ENCODE results near the gene SH3RF3. TPM values are rescaled to one million over a fixed set of nuclear protein-coding genes. Genes with fewer than 3 reads are reported as not detected.

SH3RF3 gene
- total RNA-seq, 1 experiment from 2014 or later, result not detected

GRCh38 chr2:109482361-109482861 is 353.4 kb downstream of the SH3RF3 start:
- no peaks in the 10 kb centered on the region for H3K27me3 ChIP-seq (ENCODE audit: insufficient read depth, low read length)
- ChIA-PET RAD21 (ENCODE audit: low non-redundant PET in 1 of 2, low total read pairs in 2 of 2, uncharacterized antibody in 2 of 2, unreplicated experiment in 2 of 2) (no interaction called here), CTCF (no interaction called here), POLR2A (no interaction called here)
- H3K79me2 ChIP-seq (ENCODE audit: insufficient read depth, low read length), result no peaks in the 10 kb centered on the region
- H3K4me2 ChIP-seq (ENCODE audit: low read length), result no peak overlapping the region
- H3K36me3 ChIP-seq (ENCODE audit: control insufficient read depth in 1 of 2, insufficient read depth in 2 of 2, low read length in 2 of 2), result no peaks in the 10 kb centered on the region
- DNase-seq (ENCODE audit: low read depth, low spot score) (no peak), ATAC-seq (no peak)
- no peaks in the 10 kb centered on the region for H3K9me2 ChIP-seq (ENCODE audit: insufficient read depth)
- H3K9me3 ChIP-seq (ENCODE audit: control insufficient read depth in 1 of 2, insufficient read depth in 1 of 2, low read depth in 1 of 2, low read length in 2 of 2), result no peaks in the 10 kb centered on the region
- no peaks in the 10 kb centered on the region for H3K4me1 ChIP-seq (ENCODE audit: control insufficient read depth in 1 of 2, insufficient read depth in 2 of 2, low read length in 2 of 2)
- no TSS peak for BruUV-seq (replicated peaks)
- intact Hi-C loops (cut with micrococcal nuclease), result no loop called here
- H3K9ac ChIP-seq (ENCODE audit: low read length), result no peak overlapping the region
- no peak overlapping the region for H2AFZ ChIP-seq (ENCODE audit: low read depth, low read length, poor library complexity, severe bottlenecking)
- H3K27ac ChIP-seq (ENCODE audit: low read depth, low read length), result no peak overlapping the region
- no peak overlapping the region for H3K4me3 ChIP-seq (replicated peaks in 1 of 2; ENCODE audit: low read depth in 1 of 2, low read length in 2 of 2)
- no peaks in the 10 kb centered on the region for H4K20me1 ChIP-seq (ENCODE audit: insufficient read depth)
- TF ChIP-seq ELF1 (IDR thresholded peaks at IDR 0.05; ENCODE audit: borderline replicate concordance, low read depth) (no peak), CBX3 (IDR thresholded peaks at IDR 0.05; ENCODE audit: low read depth) (no peak), POLR2AphosphoS5 (IDR thresholded peaks at IDR 0.05; ENCODE audit: low read depth, low read length) (no peak)

GRCh38 chr2:109486711-109487535 is 357.9 kb downstream of the SH3RF3 start:
- Histone ChIP-seq H4K20me1 (ENCODE audit: insufficient read depth) (no peaks in the 10 kb centered on the region), H3K4me1 (ENCODE audit: control insufficient read depth in 1 of 2, insufficient read depth in 2 of 2, low read length in 2 of 2) (no peaks in the 10 kb centered on the region), H3K9me2 (ENCODE audit: insufficient read depth) (no peaks in the 10 kb centered on the region), H3K4me2 (ENCODE audit: low read length) (no peak overlapping the region), H2AFZ (ENCODE audit: low read depth, low read length, poor library complexity, severe bottlenecking) (no peak overlapping the region), H3K9ac (ENCODE audit: low read length) (no peak overlapping the region), H3K27ac (ENCODE audit: low read depth, low read length) (no peak overlapping the region), H3K4me3 (replicated peaks in 1 of 2; ENCODE audit: low read depth in 1 of 2, low read length in 2 of 2) (no peak overlapping the region), H3K36me3 (ENCODE audit: control insufficient read depth in 1 of 2, insufficient read depth in 2 of 2, low read length in 2 of 2) (no peaks in the 10 kb centered on the region), H3K9me3 (ENCODE audit: control insufficient read depth in 1 of 2, insufficient read depth in 1 of 2, low read depth in 1 of 2, low read length in 2 of 2) (no peaks in the 10 kb centered on the region), H3K27me3 (ENCODE audit: insufficient read depth, low read length) (no peaks in the 10 kb centered on the region), H3K79me2 (ENCODE audit: insufficient read depth, low read length) (no peaks in the 10 kb centered on the region)
- no peak for ATAC-seq
- intact Hi-C loops (cut with micrococcal nuclease), result no loop called here
- BruUV-seq (replicated peaks), result no TSS peak
- RAD21 ChIA-PET (ENCODE audit: low non-redundant PET in 1 of 2, low total read pairs in 2 of 2, uncharacterized antibody in 2 of 2, unreplicated experiment in 2 of 2), result no interaction called here
- DNase-seq (ENCODE audit: low read depth, low spot score), result no peak
- POLR2A ChIA-PET, result no interaction called here
- CTCF ChIA-PET, result no interaction called here
- TF ChIP-seq CEBPB (IDR thresholded peaks at IDR 0.05; ENCODE audit: low read depth) (no peak), ATF3 (IDR thresholded peaks at IDR 0.05) (no peak), POLR2A (IDR thresholded peaks at IDR 0.05; ENCODE audit: borderline replicate concordance, extremely low read depth, insufficient read depth, insufficient read length) (no peak), SRF (IDR thresholded peaks at IDR 0.05; ENCODE audit: low read depth) (no peak), FOSL1 (IDR thresholded peaks at IDR 0.05; ENCODE audit: low read depth) (no peak), CBX3 (IDR thresholded peaks at IDR 0.05; ENCODE audit: low read depth) (no peak), MAX (IDR thresholded peaks at IDR 0.05) (no peak), SP1 (IDR thresholded peaks at IDR 0.05; ENCODE audit: low read depth) (no peak), TCF7L2 (IDR thresholded peaks at IDR 0.05; ENCODE audit: borderline replicate concordance, extremely low read depth, insufficient read depth, insufficient read length) (no peak), SIN3A (IDR thresholded peaks at IDR 0.05; ENCODE audit: low read depth) (no peak), JUND (IDR thresholded peaks at IDR 0.05) (no peak), EGR1 (IDR thresholded peaks at IDR 0.05; ENCODE audit: low read depth) (no peak), YY1 (IDR thresholded peaks at IDR 0.05; ENCODE audit: extremely low read depth, insufficient replicate concordance, low read depth, low read length) (no peak)
- TF ChIP-seq, protein P1, sequence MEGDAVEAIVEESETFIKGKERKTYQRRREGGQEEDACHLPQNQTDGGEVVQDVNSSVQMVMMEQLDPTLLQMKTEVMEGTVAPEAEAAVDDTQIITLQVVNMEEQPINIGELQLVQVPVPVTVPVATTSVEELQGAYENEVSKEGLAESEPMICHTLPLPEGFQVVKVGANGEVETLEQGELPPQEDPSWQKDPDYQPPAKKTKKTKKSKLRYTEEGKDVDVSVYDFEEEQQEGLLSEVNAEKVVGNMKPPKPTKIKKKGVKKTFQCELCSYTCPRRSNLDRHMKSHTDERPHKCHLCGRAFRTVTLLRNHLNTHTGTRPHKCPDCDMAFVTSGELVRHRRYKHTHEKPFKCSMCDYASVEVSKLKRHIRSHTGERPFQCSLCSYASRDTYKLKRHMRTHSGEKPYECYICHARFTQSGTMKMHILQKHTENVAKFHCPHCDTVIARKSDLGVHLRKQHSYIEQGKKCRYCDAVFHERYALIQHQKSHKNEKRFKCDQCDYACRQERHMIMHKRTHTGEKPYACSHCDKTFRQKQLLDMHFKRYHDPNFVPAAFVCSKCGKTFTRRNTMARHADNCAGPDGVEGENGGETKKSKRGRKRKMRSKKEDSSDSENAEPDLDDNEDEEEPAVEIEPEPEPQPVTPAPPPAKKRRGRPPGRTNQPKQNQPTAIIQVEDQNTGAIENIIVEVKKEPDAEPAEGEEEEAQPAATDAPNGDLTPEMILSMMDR (IDR thresholded peaks at IDR 0.05 in 2 of 3, conservative IDR thresholded peaks at IDR 0.05 in 1 of 3; ENCODE audit: borderline replicate concordance in 1 of 3, insufficient read depth in 1 of 3, low read depth in 2 of 3, low read length in 2 of 3), result no peak
- TF ChIP-seq, protein P2, sequence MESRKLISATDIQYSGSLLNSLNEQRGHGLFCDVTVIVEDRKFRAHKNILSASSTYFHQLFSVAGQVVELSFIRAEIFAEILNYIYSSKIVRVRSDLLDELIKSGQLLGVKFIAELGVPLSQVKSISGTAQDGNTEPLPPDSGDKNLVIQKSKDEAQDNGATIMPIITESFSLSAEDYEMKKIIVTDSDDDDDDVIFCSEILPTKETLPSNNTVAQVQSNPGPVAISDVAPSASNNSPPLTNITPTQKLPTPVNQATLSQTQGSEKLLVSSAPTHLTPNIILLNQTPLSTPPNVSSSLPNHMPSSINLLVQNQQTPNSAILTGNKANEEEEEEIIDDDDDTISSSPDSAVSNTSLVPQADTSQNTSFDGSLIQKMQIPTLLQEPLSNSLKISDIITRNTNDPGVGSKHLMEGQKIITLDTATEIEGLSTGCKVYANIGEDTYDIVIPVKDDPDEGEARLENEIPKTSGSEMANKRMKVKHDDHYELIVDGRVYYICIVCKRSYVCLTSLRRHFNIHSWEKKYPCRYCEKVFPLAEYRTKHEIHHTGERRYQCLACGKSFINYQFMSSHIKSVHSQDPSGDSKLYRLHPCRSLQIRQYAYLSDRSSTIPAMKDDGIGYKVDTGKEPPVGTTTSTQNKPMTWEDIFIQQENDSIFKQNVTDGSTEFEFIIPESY (IDR thresholded peaks at IDR 0.05; ENCODE audit: extremely low read depth, insufficient replicate concordance, low read length), result no peak

All from HCT116 (cell line).